Ovary (tissue), 9 donors: Measurements from ENCODE around the gene CHCHD6. TPM values are rescaled to one million over a fixed set of nuclear protein-coding genes. Genes with fewer than 3 reads are reported as not detected.

Experiments used
- DNase-seq, 5 donors: peaks; one replicate each; pipeline ENCODE4 v3.0.0-alpha.2; 2019 to 2020
- H3K27ac ChIP-seq, 2 donors: fragments of 200-600 bp; one replicate each; pipeline versions ENCODE4 v1.5.1 to v1.8.0; 2019 to 2022
- H3K27me3 ChIP-seq: fragments of 200-600 bp; one replicate; pipeline ENCODE4 v1.8.0; 2022
- H3K36me3 ChIP-seq: fragments of 200-600 bp; sonication (generic); one replicate; pipeline ENCODE4 v1.5.1; 2019
- H3K4me1 ChIP-seq: one replicate; pipeline ENCODE4 v1.8.1; 2013; ENCODE audit warnings: mild to moderate bottlenecking, moderate library complexity; ENCODE audit not compliant: insufficient read depth
- H3K4me3 ChIP-seq: fragments of 200-600 bp; sonication (generic); one replicate; pipeline ENCODE4 v1.5.1; 2017
- H3K9me3 ChIP-seq, 2 donors: fragments of 200-600 bp in 1 of 2; sonication (generic) in 1 of 2; one replicate each; pipeline versions ENCODE4 v1.5.1 to v1.8.1; 2013 to 2019; ENCODE audit warnings: mild to moderate bottlenecking in 1 of 2, moderate library complexity in 1 of 2
- CTCF ChIP-seq, 3 donors: fragments of 450-650 bp in 2 of 3; fragments of 200-600 bp in 1 of 3; IDR thresholded peaks; one replicate each; pipeline versions ENCODE4 v1.5.1 to v1.8.0; 2016 to 2022; ENCODE audit warnings: antibody characterized with exemption in 3 of 3, mild to moderate bottlenecking in 1 of 3
- EP300 ChIP-seq: sonication (generic); formaldehyde crosslinking; IDR thresholded peaks from one replicate; pipeline ENCODE4 v1.6.1; 2017; ENCODE audit warnings: antibody characterized with exemption
- POLR2A ChIP-seq: fragments of 450-650 bp; IDR thresholded peaks from one replicate; pipeline ENCODE4 v1.6.1; 2017; ENCODE audit warnings: antibody characterized with exemption, mild to moderate bottlenecking, moderate library complexity
- WGBS, 3 donors: extraction: QIAGEN DNeasy Blood & Tissue Kit in 1 of 3; methylation state at CpG; one replicate each; pipeline versions ENCODE4 v1.1.5 to v1.1.7; 2013 to 2017; 5-methylcytosine and 5-hydroxymethylcytosine counted together
- intact Hi-C, 4 donors: fragments of 100-400 bp; cut with DNase I; formaldehyde crosslinking; loops; one replicate each; pipeline versions ENCODE4 v1.11.0 to v1.15.1; 2022 to 2023
- polyA plus RNA-seq, 2 donors: library from polyadenylated mRNA; stranded (reverse); fragments of 200-250 nt in 1 of 2; fragments of 350-450 nt in 1 of 2; fragmentation: Illumina TruSeq in 1 of 2; extraction: RNeasy Lipid Tissue Mini Kit (QIAGEN cat#74804) in 1 of 2; gene quantifications; one replicate each; pipeline ENCODE4 v1.2.3, GENCODE V29; 2013 to 2014
- total RNA-seq, 7 donors: library from RNA; depleted of rRNA in 2 of 7; stranded (reverse); fragments of >200 nt in 2 of 7; fragmentation: NEBNext Ultra II Directional in 3 of 7; extraction: Animal tissue kit (Norgen Biotek cat#: 25700) in 3 of 7; gene quantifications; one replicate each; pipeline versions ENCODE4 v1.1.0 to v1.2.4, GENCODE V29; 2016 to 2023
- donor health status: DM: no; HTN: no; CAD: no; lungs with moderate emphysema.
- donor health status: DM: no; HTN: no; CAD: no.
- donor health status: Bipolar disorder and iron deficiency.
- donor health status: DM: yes; HTN: yes; CAD: no.
- donor health status: DM: no; HTN: no; CAD: no.
- donor health status: DM: yes; HTN: yes; CAD: no.

Gene CHCHD6
- total and polyA plus RNA-seq, 9 donors: 8.5 to 24.6 (median 19.5) TPM

- 72 to 77% (median 76%) methylated on average over 9 of the region's 9 CpGs for WGBS, 3 donors
- Histone ChIP-seq H3K27ac (no peak overlapping the region), H3K4me3 (no peak overlapping the region), H3K4me1 (no peaks in the 10 kb centered on the region), H3K36me3 (no peaks in the 10 kb centered on the region), H3K9me3 (no peaks in the 10 kb centered on the region), H3K27me3 (no peaks in the 10 kb centered on the region)
- no peak for DNase-seq
- no peak for TF ChIP-seq CTCF (IDR thresholded peaks at IDR 0.05)
- no peak for TF ChIP-seq EP300
- no peak for TF ChIP-seq POLR2A
- intact Hi-C loops: no loop called here
Measured at GRCh38 chr3:126835472-126836219, 131.6 kb downstream of the CHCHD6 start.

DNA sequence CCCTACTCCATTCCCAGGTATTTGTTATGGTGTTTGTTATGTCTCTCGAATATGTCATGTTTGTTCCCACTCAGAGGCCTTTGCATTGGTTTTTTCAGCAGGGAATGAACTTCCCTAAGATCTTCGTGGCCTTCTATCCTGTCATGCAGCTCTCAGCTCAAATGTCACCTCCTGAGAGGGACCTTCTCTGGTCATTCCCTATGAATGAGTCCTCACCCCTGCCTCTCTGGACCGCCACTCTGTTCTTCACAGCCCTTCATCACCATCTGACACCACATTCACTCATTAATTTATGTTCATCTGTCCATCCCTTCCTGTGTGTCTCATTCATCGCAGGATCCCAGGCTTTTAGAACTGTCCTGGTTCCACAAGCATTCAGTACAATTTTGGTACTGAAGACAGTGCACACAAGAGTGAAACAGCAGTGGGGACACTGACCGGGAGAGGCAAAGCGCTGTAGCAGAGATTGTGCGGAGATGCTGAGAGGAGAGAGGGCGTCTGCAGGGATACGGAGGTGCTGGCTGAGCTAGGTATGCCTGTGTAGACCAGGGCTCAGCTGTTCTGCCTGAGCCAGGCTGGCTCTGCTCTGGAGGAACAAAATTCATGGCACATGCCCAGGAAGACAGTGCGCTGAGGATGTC, 132.3 kb downstream of the CHCHD6 start:
- 88 to 90% (median 89%) methylated on average over 10 of the region's 10 CpGs for WGBS, 3 donors
- Histone ChIP-seq H3K27me3 (no peaks in the 10 kb centered on the region), H3K9me3 (no peaks in the 10 kb centered on the region), H3K4me3 (no peak overlapping the region), H3K36me3 (no peaks in the 10 kb centered on the region), H3K4me1 (no peaks in the 10 kb centered on the region), H3K27ac (no peak overlapping the region)
- intact Hi-C loops: no loop called here
- TF ChIP-seq POLR2A: no peak
- TF ChIP-seq CTCF (IDR thresholded peaks at IDR 0.05): no peak
- no peak for TF ChIP-seq EP300
- no peak for DNase-seq

DNA sequence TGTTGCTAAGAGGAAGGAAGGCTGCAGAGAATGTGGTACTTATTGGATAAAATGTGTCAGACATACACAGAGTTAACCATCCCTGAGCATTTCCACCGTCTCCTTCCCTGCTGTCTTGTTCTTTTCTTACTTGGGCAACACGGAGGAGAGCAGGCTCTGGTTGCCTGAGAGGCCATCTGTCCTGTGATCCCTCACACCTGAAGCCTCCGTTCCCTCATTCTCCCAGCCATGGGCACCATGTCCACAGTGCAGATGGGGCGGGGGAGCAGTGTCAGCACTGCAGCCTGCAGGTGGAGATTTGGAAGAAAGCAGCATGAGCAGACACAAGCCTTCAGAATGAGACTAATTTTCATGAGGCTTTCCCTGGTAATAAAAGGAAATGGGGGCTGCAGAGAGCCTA, 133.7 kb downstream of the CHCHD6 start:
- Histone ChIP-seq H3K9me3 (no peaks in the 10 kb centered on the region), H3K4me3 (no peak overlapping the region), H3K36me3 (no peaks in the 10 kb centered on the region), H3K4me1 (no peaks in the 10 kb centered on the region), H3K27ac (no peak overlapping the region), H3K27me3 (no peaks in the 10 kb centered on the region)
- TF ChIP-seq POLR2A (no peak), CTCF (IDR thresholded peaks at IDR 0.05) (no peak), EP300 (no peak)
- intact Hi-C loops: no loop called here
- no peak for DNase-seq
- 79 to 82% (median 79%) methylated on average over 4 of the region's 4 CpGs for WGBS, 3 donors

DNA sequence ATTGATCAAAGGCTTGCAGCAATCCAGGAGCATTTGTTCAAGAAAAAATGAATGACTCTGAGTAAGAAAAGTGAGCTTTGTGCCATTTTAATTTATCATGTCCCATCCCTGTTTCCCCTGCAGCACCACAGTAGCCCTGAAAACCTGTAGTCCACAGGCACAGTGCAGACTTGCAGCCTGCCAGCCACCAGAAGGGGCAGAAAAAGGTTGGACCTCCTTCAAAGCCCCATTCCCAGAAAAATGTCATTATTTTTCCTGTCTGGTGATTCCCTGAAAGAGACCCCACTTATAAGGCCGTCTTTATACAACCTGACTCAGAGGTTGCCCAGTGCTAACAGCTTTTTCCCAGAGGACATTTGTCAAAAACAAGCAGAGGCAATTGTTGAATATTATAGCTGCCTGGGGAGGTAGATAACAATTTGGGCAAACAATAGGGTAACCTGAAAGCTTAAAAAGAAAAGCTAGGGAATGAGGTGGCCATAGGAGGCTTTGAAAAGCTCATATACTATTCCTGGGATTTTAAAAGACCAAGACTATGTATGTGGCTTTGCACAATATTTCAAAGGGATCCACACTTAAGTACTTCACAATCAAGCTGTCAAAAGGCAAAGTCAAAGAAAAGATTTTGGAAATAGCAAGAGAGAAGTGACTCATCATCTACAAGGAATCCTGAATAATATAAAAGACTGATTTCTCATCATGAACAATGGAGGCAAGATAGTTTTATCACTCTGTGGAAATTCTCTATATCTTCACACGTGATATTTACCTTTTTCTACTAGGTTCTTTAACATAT, 142.1 kb downstream of the CHCHD6 start:
- 86 to 92% (median 89%) methylated on average over 2 of the region's 2 CpGs for WGBS, 3 donors
- H3K4me3 ChIP-seq: no peak overlapping the region
- no peaks in the 10 kb centered on the region for H3K27me3 ChIP-seq
- no peaks in the 10 kb centered on the region for H3K36me3 ChIP-seq
- intact Hi-C loops: no loop called here
- H3K9me3 ChIP-seq: no peaks in the 10 kb centered on the region
- no peak overlapping the region for H3K27ac ChIP-seq
- DNase-seq: no peak
- TF ChIP-seq POLR2A: no peak
- TF ChIP-seq CTCF (IDR thresholded peaks at IDR 0.05): no peak
- no peak for TF ChIP-seq EP300
- peaks cover 3% of the 10 kb centered on the region for H3K4me1 ChIP-seq
